Stomach (tissue), 9 donors: ENCODE measurements around the gene MAGI1. TPM values are rescaled to one million over a fixed set of nuclear protein-coding genes. Genes with fewer than 3 reads are reported as not detected.

Experiments used
- DNase-seq, 2 donors: peaks; one replicate each; pipeline versions ENCODE4 v3.0.0 to v3.0.0-alpha.2; 2013 to 2019
- H3K27ac ChIP-seq, 5 donors: fragments of 200-600 bp in 4 of 5; sonication (generic) in 4 of 5; one replicate each; pipeline ENCODE4 v1.5.1; 2013 to 2019; ENCODE audit warnings: mild to moderate bottlenecking in 1 of 5, moderate library complexity in 1 of 5
- H3K27me3 ChIP-seq, 3 donors: fragments of 200-600 bp; sonication (generic); one replicate each; pipeline ENCODE4 v1.5.1; 2017 to 2019; ENCODE audit warnings: mixed run types in 1 of 3
- H3K36me3 ChIP-seq, 4 donors: fragments of 200-600 bp; sonication (generic); 1 replicate in 3 of 4; 2 replicates in 1 of 4; pipeline ENCODE4 v1.5.1; 2016 to 2019
- H3K4me1 ChIP-seq, 4 donors: fragments of 200-600 bp; sonication (generic); one replicate each; pipeline ENCODE4 v1.5.1; 2016 to 2019
- H3K4me3 ChIP-seq, 4 donors: fragments of 200-600 bp; sonication (generic) in 3 of 4; one replicate each; pipeline ENCODE4 v1.5.1; 2016 to 2019; ENCODE audit warnings: mild to moderate bottlenecking in 1 of 4
- H3K9me3 ChIP-seq, 4 donors: fragments of 200-600 bp; sonication (generic); one replicate each; pipeline ENCODE4 v1.5.1; 2016 to 2019
- EP300 ChIP-seq: sonication (generic); formaldehyde crosslinking; IDR thresholded peaks from one replicate; pipeline ENCODE4 v1.6.1; 2017; ENCODE audit warnings: antibody characterized with exemption
- POLR2A ChIP-seq, 4 donors: fragments of 450-650 bp; IDR thresholded peaks; one replicate each; pipeline ENCODE4 v1.6.1; 2016; ENCODE audit warnings: antibody characterized with exemption in 4 of 4, control low read depth in 2 of 4, mild to moderate bottlenecking in 1 of 4, moderate library complexity in 1 of 4
- POLR2AphosphoS5 ChIP-seq, 3 donors: sonication (generic); formaldehyde crosslinking; IDR thresholded peaks; one replicate each; pipeline ENCODE4 v1.6.1; 2016; ENCODE audit warnings: antibody characterized with exemption in 3 of 3
- WGBS, 5 donors: extraction: QIAGEN DNeasy Blood & Tissue Kit in 3 of 5; methylation state at CpG; one replicate each; pipeline versions ENCODE4 v1.1.5 to v1.1.7; 2013 to 2018; 5-methylcytosine and 5-hydroxymethylcytosine counted together
- intact Hi-C: fragments of 100-400 bp; cut with DNase I; formaldehyde crosslinking; loops from one replicate; pipeline ENCODE4 v1.15.1; 2023; ENCODE audit warnings: low total_unique reads
- polyA plus RNA-seq, 3 donors: library from polyadenylated mRNA; stranded (reverse); fragments of 200-250 nt; gene quantifications; one replicate each; pipeline ENCODE4 v1.2.3, GENCODE V29; 2013
- total RNA-seq, 5 donors: library from RNA; depleted of rRNA; stranded (reverse); fragments of >200 nt; gene quantifications; one replicate each; pipeline versions ENCODE4 v1.1.0 to v1.2.3, GENCODE V29; 2014 to 2016
- TF ChIP-seq, protein P1 (sequence below), 7 experiments: fragments of 450-650 bp in 4 of 7; fragments of 200-600 bp in 3 of 7; sonication (generic) in 3 of 7; IDR thresholded peaks; one replicate each; pipeline ENCODE4 v1.5.1; 2016 to 2019; ENCODE audit warnings: antibody characterized with exemption in 7 of 7, control low read depth in 2 of 7, mild to moderate bottlenecking in 1 of 7
- donor health status: healthy with polysubstance abuse.
- donor health status: Bipolar disorder and iron deficiency.
- donor health status: healthy.

Gene MAGI1
- total and polyA plus RNA-seq, 8 donors, result 5.7 to 237 (median 84.8) TPM

DNA sequence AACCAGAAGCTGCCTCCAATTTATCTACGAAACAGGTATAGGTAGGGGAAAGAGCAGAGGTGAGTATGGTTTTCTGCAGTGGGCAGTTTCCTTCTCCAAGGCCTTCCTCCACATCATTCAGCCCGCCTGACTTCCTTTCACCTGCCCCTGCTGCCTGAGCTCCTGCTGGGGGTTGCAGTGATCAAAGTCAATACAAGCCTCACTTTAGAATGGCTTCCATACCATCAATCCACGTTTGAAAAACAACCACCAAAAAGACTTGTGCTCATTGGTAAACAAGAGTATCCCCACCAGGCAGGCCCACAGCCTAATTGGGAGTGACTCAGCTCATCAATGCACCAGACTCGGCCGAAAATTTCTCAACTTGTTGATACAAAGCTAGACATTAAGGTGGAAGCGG is 159.9 kb downstream of the MAGI1 start:
- DNase-seq, result no peak
- no peak overlapping the region for H3K4me3 ChIP-seq
- intact Hi-C loops, result no loop called here
- H3K27ac ChIP-seq, result no peak overlapping the region
- no peaks in the 10 kb centered on the region for H3K9me3 ChIP-seq
- no peaks in the 10 kb centered on the region for H3K36me3 ChIP-seq
- H3K4me1 ChIP-seq, result peaks cover 0 to 33% (median 21%) of the 10 kb centered on the region in 4 donors
- TF ChIP-seq POLR2A (IDR thresholded peaks at IDR 0.05) (no peak), POLR2AphosphoS5 (IDR thresholded peaks at IDR 0.05) (no peak), EP300 (no peak)
- TF ChIP-seq, protein P1, sequence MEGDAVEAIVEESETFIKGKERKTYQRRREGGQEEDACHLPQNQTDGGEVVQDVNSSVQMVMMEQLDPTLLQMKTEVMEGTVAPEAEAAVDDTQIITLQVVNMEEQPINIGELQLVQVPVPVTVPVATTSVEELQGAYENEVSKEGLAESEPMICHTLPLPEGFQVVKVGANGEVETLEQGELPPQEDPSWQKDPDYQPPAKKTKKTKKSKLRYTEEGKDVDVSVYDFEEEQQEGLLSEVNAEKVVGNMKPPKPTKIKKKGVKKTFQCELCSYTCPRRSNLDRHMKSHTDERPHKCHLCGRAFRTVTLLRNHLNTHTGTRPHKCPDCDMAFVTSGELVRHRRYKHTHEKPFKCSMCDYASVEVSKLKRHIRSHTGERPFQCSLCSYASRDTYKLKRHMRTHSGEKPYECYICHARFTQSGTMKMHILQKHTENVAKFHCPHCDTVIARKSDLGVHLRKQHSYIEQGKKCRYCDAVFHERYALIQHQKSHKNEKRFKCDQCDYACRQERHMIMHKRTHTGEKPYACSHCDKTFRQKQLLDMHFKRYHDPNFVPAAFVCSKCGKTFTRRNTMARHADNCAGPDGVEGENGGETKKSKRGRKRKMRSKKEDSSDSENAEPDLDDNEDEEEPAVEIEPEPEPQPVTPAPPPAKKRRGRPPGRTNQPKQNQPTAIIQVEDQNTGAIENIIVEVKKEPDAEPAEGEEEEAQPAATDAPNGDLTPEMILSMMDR (IDR thresholded peaks at IDR 0.05), result no peak
- no peaks in the 10 kb centered on the region for H3K27me3 ChIP-seq
- 71 to 83% (median 79%) methylated on average over 6 of the region's 6 CpGs for WGBS, 5 donors

DNA sequence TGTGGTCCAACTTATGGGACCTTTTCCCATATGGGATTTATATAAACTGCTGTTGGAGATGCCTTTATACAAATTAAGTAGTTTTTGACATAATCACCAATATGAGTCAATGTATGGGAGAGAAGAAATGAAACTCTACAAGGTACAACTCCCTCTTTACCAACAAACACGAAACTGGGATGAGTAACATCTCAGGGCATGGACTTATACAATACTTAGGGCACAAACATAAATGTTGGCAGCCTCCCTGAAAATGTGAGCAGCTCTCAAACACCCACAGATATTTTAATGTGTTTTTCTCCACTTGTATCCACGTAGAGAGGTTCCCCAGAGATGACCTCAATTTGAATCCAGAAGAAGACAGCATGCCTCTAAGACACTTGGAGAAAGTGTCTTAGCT is 161.6 kb downstream of the MAGI1 start:
- DNase-seq, result no peak
- intact Hi-C loops, result no loop called here
- H3K27ac ChIP-seq, result no peak overlapping the region
- no peaks in the 10 kb centered on the region for H3K9me3 ChIP-seq
- no peak for TF ChIP-seq POLR2A (IDR thresholded peaks at IDR 0.05)
- TF ChIP-seq POLR2AphosphoS5 (IDR thresholded peaks at IDR 0.05), result no peak
- TF ChIP-seq EP300, result no peak
- TF ChIP-seq, protein P1 (IDR thresholded peaks at IDR 0.05), result no peak
- H3K27me3 ChIP-seq, result no peaks in the 10 kb centered on the region
- peaks cover under 1 to 28% (median 22%) of the 10 kb centered on the region in 4 donors for H3K4me1 ChIP-seq
- 50 to 64% (median 59%) methylated on average over 2 of the region's 2 CpGs for WGBS, 5 donors
- no peak overlapping the region for H3K4me3 ChIP-seq
- no peaks in the 10 kb centered on the region for H3K36me3 ChIP-seq

DNA sequence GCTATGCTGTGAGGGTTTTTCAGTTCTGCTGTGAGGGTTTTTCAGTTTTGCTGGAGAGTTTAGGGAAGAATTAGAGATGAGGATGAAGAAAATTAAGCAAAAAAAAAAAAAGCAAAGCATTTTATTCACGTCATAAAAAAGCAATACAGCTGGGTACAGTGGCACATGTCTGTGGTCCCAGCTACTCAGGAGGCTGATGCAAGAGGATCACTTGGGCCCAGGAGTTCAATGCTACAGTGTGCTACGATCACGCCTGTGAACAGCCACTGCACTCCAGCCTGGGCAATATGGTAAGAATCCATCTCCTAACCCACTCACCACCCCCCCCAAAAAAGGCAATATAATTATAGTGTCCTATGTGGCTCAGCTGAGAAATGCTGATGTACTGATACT is 162.7 kb downstream of the MAGI1 start:
- no peak for DNase-seq
- intact Hi-C loops, result no loop called here
- H3K27me3 ChIP-seq, result no peaks in the 10 kb centered on the region
- no peak for TF ChIP-seq POLR2AphosphoS5 (IDR thresholded peaks at IDR 0.05)
- no peak for TF ChIP-seq POLR2A (IDR thresholded peaks at IDR 0.05)
- TF ChIP-seq EP300, result no peak
- WGBS, 5 donors, result 84 to 93% (median 87%) methylated on average over 3 of the region's 3 CpGs
- H3K9me3 ChIP-seq, result no peaks in the 10 kb centered on the region
- no peak overlapping the region for H3K27ac ChIP-seq
- peaks cover 12 to 34% (median 25%) of the 10 kb centered on the region in 4 donors for H3K4me1 ChIP-seq
- H3K36me3 ChIP-seq, result no peaks in the 10 kb centered on the region
- H3K4me3 ChIP-seq, result no peak overlapping the region

DNA sequence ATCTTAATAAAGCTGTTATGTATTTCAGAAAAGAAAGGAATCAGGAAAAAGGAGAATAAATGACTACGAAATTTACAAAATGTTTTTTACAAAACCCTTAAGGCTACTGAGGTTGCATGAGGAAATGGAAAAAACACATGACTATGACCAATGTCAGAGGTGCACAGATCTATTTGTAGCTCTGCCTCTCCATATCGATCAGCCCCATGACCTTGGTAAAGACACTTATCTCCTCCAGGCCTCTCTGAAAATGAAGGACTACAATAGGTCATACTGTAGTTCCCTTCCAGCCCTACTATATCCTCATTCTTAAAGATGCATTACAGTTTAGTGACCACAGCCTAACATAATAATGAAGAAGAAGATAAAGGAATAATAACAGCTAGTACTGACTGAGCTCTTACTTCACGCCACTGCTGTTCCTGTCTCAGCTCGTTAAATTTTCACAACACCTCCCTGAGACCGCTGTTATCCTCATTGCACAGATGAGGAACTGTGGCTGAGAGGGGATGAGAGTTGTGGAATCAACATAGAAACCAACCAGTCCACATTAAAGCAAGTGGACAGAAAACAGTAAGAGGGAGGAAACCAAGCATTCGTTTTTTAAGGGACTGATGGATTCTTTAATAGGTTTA is 163.2 kb downstream of the MAGI1 start:
- 45 to 69% (median 62%) methylated on average over 6 of the region's 6 CpGs for WGBS, 5 donors
- Histone ChIP-seq H3K36me3 (no peaks in the 10 kb centered on the region), H3K4me1 (peaks cover 15 to 39% (median 28%) of the 10 kb centered on the region in 4 donors), H3K27ac (no peak overlapping the region), H3K27me3 (no peaks in the 10 kb centered on the region), H3K4me3 (no peak overlapping the region), H3K9me3 (no peaks in the 10 kb centered on the region)
- no peak for DNase-seq
- TF ChIP-seq EP300 (no peak), POLR2A (IDR thresholded peaks at IDR 0.05) (no peak), POLR2AphosphoS5 (IDR thresholded peaks at IDR 0.05) (peak in 1 of 3 donors; percentile 2)
- TF ChIP-seq, protein P1 (IDR thresholded peaks at IDR 0.05), result no peak
- intact Hi-C loops, result no loop called here

DNA sequence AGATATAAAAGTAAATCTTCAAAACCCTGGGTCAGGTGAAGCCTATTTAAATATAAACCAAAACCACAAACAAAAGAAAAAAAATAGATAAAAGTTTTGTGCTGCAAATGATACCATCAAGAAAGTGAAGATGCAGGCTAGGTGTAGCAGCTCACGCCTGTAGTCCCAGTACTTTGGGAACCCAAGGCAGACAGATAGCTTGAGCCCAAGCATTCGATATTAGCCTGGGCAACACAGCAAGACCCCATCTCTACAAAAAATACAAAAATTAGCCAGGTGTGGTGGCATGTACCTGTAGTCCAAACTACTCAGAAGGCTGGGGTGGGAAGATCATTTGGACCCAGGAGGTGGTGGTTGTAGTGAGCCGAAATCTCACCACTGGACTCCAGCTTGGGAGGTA is 164.8 kb downstream of the MAGI1 start:
- Histone ChIP-seq H3K4me3 (no peak overlapping the region), H3K27me3 (no peaks in the 10 kb centered on the region), H3K36me3 (no peaks in the 10 kb centered on the region), H3K4me1 (peaks cover 15 to 40% (median 33%) of the 10 kb centered on the region in 4 donors), H3K9me3 (no peaks in the 10 kb centered on the region), H3K27ac (no peak overlapping the region)
- intact Hi-C loops, result no loop called here
- DNase-seq, result no peak
- 92 to 99% (median 95%) methylated on average over 3 of the region's 3 CpGs for WGBS, 5 donors
- no peak for TF ChIP-seq POLR2AphosphoS5 (IDR thresholded peaks at IDR 0.05)
- TF ChIP-seq EP300, result no peak
- TF ChIP-seq, protein P1 (IDR thresholded peaks at IDR 0.05), result no peak
- no peak for TF ChIP-seq POLR2A (IDR thresholded peaks at IDR 0.05)
